Measurements from ENCODE around the gene LTBP1. TPM values are rescaled to one million over a fixed set of nuclear protein-coding genes. Genes with fewer than 3 reads are reported as not detected.

The LTBP1 gene
- total RNA-seq, 1 experiment from 2014 or later = 28.5 TPM

DNA sequence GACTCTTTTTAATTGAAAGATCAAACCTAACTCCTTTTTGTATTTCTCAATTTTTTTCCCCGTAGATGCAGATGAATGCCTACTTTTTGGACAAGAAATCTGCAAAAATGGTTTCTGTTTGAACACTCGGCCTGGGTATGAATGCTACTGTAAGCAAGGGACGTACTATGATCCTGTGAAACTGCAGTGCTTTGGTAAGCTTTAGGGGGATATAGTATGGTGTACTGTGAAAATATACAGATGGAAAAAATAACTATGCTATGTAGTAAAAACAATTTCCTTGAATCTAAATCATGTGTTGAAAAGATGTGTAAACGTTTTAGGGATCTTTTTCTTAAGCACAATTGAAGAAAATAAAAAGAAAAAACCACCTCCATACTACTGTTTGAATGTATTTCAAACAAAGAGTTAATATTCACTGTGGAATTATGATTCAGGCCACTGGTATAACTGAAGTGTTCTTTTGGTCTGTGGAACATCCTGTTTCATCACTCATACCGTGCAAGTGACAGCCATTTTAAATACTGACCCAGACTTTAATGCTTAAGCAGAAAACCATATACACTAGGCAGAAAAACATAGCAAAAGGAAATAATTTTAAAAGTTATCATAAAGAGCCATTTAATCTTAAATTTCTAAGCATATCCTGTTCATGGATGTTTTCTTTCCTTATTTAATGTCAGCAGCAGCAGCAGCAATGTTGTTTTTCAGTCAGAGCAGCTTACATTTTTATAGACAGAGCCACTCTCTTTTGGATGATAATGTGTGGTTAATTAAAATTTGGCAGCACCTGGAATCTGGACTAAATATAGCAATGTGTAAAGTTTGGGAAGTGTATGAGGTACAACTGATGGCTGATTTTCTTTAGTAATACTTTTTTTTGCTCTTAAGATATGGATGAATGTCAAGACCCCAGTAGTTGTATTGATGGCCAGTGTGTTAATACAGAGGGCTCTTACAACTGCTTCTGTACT, 416.9 kb downstream of the LTBP1 start:
- H4K20me1 ChIP-seq (ENCODE audit: control insufficient read depth, insufficient read depth, insufficient read length) = no peaks in the 10 kb centered on the region
- H4K5ac ChIP-seq (ENCODE audit: insufficient read length, low read depth, low read length) = no peak overlapping the region
- H3K9ac ChIP-seq (ENCODE audit: extremely low read depth, insufficient read length, low read length) = no peak overlapping the region
- H3K36me3 Mint-ChIP-seq (ENCODE audit: insufficient read depth in 1 of 3, low read depth in 3 of 3) = no peaks in the 10 kb centered on the region
- H2BK12ac ChIP-seq (ENCODE audit: insufficient read length, low read depth, low read length) = no peak overlapping the region
- H2BK20ac ChIP-seq (ENCODE audit: low read depth, low read length, poor library complexity, severe bottlenecking) = no peak overlapping the region
- no peak for DNase-seq
- no peaks in the 10 kb centered on the region for H3K9me3 ChIP-seq (ENCODE audit: control insufficient read depth, low read depth, low read length)
- H3K27me3 Mint-ChIP-seq (ENCODE audit: low read depth) = no peaks in the 10 kb centered on the region
- H2AFZ ChIP-seq (ENCODE audit: low read length) = no peak overlapping the region
- H3K23ac ChIP-seq (ENCODE audit: insufficient read length, low read depth, low read length) = no peak overlapping the region
- H3K4ac ChIP-seq (ENCODE audit: low read depth, low read length) = no peak overlapping the region
- no peak overlapping the region for H3T11ph ChIP-seq (ENCODE audit: low read length)
- no peaks in the 10 kb centered on the region for H3K27me3 ChIP-seq (ENCODE audit: insufficient read depth, low read length)
- H3K56ac ChIP-seq (ENCODE audit: insufficient read length, low read depth, low read length) = no peak overlapping the region
- H3K79me2 ChIP-seq (ENCODE audit: insufficient read depth, low read length) = no peaks in the 10 kb centered on the region
- H2BK120ac ChIP-seq (ENCODE audit: low read depth, low read length, poor library complexity, severe bottlenecking) = no peak overlapping the region
- WGBS (ENCODE audit: extremely low coverage, insufficient read length, low lambda C conversion rate) = no CpG with 5 or more reads among the region's 5 CpGs
- H3K18ac ChIP-seq (ENCODE audit: insufficient read length, low read depth, low read length) = no peak overlapping the region
- H4K91ac ChIP-seq (ENCODE audit: insufficient read length, low read depth, low read length) = no peak overlapping the region
- H3K27ac ChIP-seq (ENCODE audit: insufficient read length, low read depth, low read length) = no peak overlapping the region
- no peak overlapping the region for H2BK15ac ChIP-seq (ENCODE audit: low read depth, low read length)
- H2AK5ac ChIP-seq (ENCODE audit: insufficient read length, low read length) = no peak overlapping the region
- H3K4me1 Mint-ChIP-seq = peaks cover 6 to 11% of the 10 kb centered on the region in 2 experiments
- no peak for TF ChIP-seq CTCF (conservative IDR thresholded peaks at IDR 0.05)
- H3K27ac Mint-ChIP-seq = no peak overlapping the region
- no peak overlapping the region for H3K4me2 ChIP-seq (ENCODE audit: insufficient read depth, insufficient read length, low read length)
- no peaks in the 10 kb centered on the region for H3K4me1 ChIP-seq (ENCODE audit: insufficient read depth, low read length)
- H3K14ac ChIP-seq (ENCODE audit: insufficient read depth, low read length) = no peak overlapping the region
- no peak overlapping the region for H2BK5ac ChIP-seq (ENCODE audit: insufficient read length, low read length)
- H3K9me3 Mint-ChIP-seq = no peaks in the 10 kb centered on the region
- H3K23me2 ChIP-seq (ENCODE audit: insufficient read length, low read depth, low read length, poor library complexity, severe bottlenecking) = no peaks in the 10 kb centered on the region
- no peak overlapping the region for H3K4me3 Mint-ChIP-seq
- no peaks in the 10 kb centered on the region for H3K79me1 ChIP-seq (ENCODE audit: insufficient read depth, low read depth, low read length, poor library complexity, severe bottlenecking)
- no peak overlapping the region for H4K8ac ChIP-seq (replicated peaks; ENCODE audit: insufficient read length, low read depth, low read length)
